Esophagus squamous epithelium (tissue), 5 donors: Measurements from ENCODE around the gene GFRA1. TPM values are rescaled to one million over a fixed set of nuclear protein-coding genes. Genes with fewer than 3 reads are reported as not detected.

Experiments
- DNase-seq: peaks from one replicate; lab custom pipeline; 2025; lab: John Stamatoyannopoulos, UW
- H3K27ac ChIP-seq, 4 donors: fragments of 200-600 bp; sonication (generic); one replicate each; pipeline ENCODE4 v1.5.1; 2016 to 2019; ENCODE audit warnings: mild to moderate bottlenecking in 1 of 4
- H3K27me3 ChIP-seq, 4 donors: fragments of 200-600 bp; sonication (generic); 1 replicate in 3 of 4; 2 replicates in 1 of 4; pipeline versions ENCODE4 v1.5.1 to v1.6.0; 2017 to 2021; ENCODE audit warnings: antibody characterized with exemption in 1 of 4
- H3K36me3 ChIP-seq, 3 donors: fragments of 200-600 bp; sonication (generic); one replicate each; pipeline ENCODE4 v1.5.1; 2016 to 2019
- H3K4me1 ChIP-seq, 3 donors: fragments of 200-600 bp; sonication (generic); one replicate each; pipeline ENCODE4 v1.5.1; 2017 to 2019
- H3K4me3 ChIP-seq, 4 donors: fragments of 200-600 bp; sonication (generic); 1 replicate in 3 of 4; 2 replicates in 1 of 4; pipeline ENCODE4 v1.5.1; 2016 to 2019; ENCODE audit warnings: mild to moderate bottlenecking in 2 of 4, moderate library complexity in 1 of 4
- H3K9me3 ChIP-seq, 3 donors: fragments of 200-600 bp; sonication (generic); one replicate each; pipeline ENCODE4 v1.5.1; 2016 to 2019
- POLR2A ChIP-seq, 4 donors: fragments of 450-650 bp; IDR thresholded peaks; one replicate each; pipeline ENCODE4 v1.6.1; 2017; ENCODE audit warnings: antibody characterized with exemption in 4 of 4, mild to moderate bottlenecking in 4 of 4, moderate library complexity in 3 of 4
- WGBS, 2 donors: methylation state at CpG; one replicate each; pipeline ENCODE4 v1.1.5; 2018; 5-methylcytosine and 5-hydroxymethylcytosine counted together
- intact Hi-C: fragments of 100-400 bp; cut with DNase I; formaldehyde crosslinking; loops from one replicate; pipeline ENCODE4 v1.15.0; 2022
- total RNA-seq, 4 donors: library from RNA; depleted of rRNA; stranded (reverse); fragments of >200 nt; gene quantifications; one replicate each; pipeline ENCODE4 v1.1.0, GENCODE V29; 2016
- TF ChIP-seq, protein P1 (sequence below), 6 experiments: fragments of 450-650 bp in 4 of 6; fragments of 200-600 bp in 2 of 6; sonication (generic) in 2 of 6; IDR thresholded peaks; one replicate each; pipeline ENCODE4 v1.5.1; 2016 to 2019; ENCODE audit warnings: antibody characterized with exemption in 6 of 6, mild to moderate bottlenecking in 4 of 6, moderate library complexity in 4 of 6
- donor health status: DM: yes; HTN: yes; CAD: no.

Gene GFRA1
- total RNA-seq, 4 donors from 2014 or later, result 1.0 to 79.9 (median 4.2) TPM

DNA sequence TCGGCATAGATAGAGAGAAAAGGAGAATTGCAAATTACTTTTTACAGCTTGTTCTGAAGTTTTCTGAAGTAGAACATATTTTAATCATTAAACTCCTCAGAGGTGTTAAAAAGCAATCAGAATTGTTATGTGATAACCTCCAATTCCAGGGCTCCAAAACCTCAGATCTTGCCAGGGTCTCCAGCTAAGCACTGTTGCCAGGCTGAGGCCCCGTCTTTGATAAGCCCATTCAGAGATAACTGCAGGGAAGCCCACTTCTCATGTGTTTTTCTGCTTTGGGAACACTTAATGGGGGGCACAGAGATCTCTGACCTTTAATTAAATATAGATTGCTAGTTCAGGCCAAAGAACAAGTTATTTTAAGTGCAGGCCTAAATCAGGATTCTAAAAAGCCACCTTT is 40.4 kb downstream of the GFRA1 start:
- WGBS, 2 donors, result 41 to 47% methylated on average over 2 of the region's 2 CpGs
- intact Hi-C loops, result no loop called here
- TF ChIP-seq POLR2A (IDR thresholded peaks at IDR 0.05), result no peak
- TF ChIP-seq, protein P1, sequence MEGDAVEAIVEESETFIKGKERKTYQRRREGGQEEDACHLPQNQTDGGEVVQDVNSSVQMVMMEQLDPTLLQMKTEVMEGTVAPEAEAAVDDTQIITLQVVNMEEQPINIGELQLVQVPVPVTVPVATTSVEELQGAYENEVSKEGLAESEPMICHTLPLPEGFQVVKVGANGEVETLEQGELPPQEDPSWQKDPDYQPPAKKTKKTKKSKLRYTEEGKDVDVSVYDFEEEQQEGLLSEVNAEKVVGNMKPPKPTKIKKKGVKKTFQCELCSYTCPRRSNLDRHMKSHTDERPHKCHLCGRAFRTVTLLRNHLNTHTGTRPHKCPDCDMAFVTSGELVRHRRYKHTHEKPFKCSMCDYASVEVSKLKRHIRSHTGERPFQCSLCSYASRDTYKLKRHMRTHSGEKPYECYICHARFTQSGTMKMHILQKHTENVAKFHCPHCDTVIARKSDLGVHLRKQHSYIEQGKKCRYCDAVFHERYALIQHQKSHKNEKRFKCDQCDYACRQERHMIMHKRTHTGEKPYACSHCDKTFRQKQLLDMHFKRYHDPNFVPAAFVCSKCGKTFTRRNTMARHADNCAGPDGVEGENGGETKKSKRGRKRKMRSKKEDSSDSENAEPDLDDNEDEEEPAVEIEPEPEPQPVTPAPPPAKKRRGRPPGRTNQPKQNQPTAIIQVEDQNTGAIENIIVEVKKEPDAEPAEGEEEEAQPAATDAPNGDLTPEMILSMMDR (IDR thresholded peaks at IDR 0.05), result no peak

DNA sequence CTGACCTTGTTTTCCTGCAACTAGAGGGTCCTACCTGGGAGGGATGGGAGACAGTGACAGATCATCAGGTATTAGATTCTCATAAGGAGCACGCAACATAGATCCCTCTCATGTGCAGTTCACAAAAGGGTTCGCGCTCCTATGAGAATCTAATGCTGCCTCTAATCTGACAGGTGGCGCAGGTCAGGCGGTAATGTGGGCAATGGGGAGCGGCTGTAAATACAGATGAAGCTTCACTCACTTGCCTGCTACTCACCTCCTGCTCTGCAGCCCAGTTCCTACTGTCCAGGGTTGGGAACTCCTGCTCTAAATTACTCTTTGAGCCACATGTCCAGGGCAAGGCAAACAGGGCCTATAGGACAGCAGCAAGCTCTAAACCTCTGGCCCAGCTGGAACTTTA is 46.2 kb downstream of the GFRA1 start:
- 78 to 92% methylated on average over 4 to 6 of the region's 6 CpGs for WGBS, 2 donors

More for the DNA sequence above, 40.4 kb downstream of the GFRA1 start:
- DNase-seq, result no peak
- Histone ChIP-seq H3K9me3 (no peaks in the 10 kb centered on the region), H3K27ac (no peak overlapping the region), H3K36me3 (no peaks in the 10 kb centered on the region), H3K27me3 (no peaks in the 10 kb centered on the region), H3K4me1 (no peaks in the 10 kb centered on the region), H3K4me3 (no peak overlapping the region)

DNA sequence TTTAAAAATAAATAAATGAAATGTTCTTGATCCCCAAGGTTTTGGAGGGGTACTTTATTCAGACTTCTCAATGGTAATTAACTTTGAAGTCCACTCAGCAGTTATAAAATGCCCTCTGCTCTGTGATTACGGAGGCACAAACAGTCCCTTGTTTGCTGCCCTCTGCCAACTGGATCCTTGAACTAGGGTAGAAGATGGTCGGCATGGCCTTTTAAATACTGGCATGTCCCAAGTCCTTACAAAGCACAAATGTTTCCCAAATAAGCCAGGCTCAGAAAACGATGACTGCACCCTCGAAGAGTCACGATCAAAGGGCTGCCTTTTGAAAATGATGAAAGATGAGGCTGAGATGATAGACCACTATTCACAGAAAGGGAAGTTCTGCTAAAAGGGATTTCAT is 47.0 kb downstream of the GFRA1 start:
- DNase-seq, result no peak
- no peak overlapping the region for H3K27ac ChIP-seq
- TF ChIP-seq POLR2A (IDR thresholded peaks at IDR 0.05), result no peak
- TF ChIP-seq, protein P1 (IDR thresholded peaks at IDR 0.05), result no peak
- intact Hi-C loops, result no loop called here
- H3K4me1 ChIP-seq, result no peaks in the 10 kb centered on the region
- H3K36me3 ChIP-seq, result no peaks in the 10 kb centered on the region
- no peak overlapping the region for H3K4me3 ChIP-seq
- 71 to 82% methylated on average over 5 of the region's 5 CpGs for WGBS, 2 donors
- no peaks in the 10 kb centered on the region for H3K9me3 ChIP-seq
- H3K27me3 ChIP-seq, result no peaks in the 10 kb centered on the region

More for the DNA sequence above, 46.2 kb downstream of the GFRA1 start:
- DNase-seq, result no peak
- H3K9me3 ChIP-seq, result no peaks in the 10 kb centered on the region
- H3K4me3 ChIP-seq, result no peak overlapping the region
- H3K27ac ChIP-seq, result no peak overlapping the region
- intact Hi-C loops, result no loop called here
- no peaks in the 10 kb centered on the region for H3K27me3 ChIP-seq
- TF ChIP-seq POLR2A (IDR thresholded peaks at IDR 0.05), result no peak
- TF ChIP-seq, protein P1 (IDR thresholded peaks at IDR 0.05), result no peak
- H3K36me3 ChIP-seq, result no peaks in the 10 kb centered on the region
- no peaks in the 10 kb centered on the region for H3K4me1 ChIP-seq

DNA sequence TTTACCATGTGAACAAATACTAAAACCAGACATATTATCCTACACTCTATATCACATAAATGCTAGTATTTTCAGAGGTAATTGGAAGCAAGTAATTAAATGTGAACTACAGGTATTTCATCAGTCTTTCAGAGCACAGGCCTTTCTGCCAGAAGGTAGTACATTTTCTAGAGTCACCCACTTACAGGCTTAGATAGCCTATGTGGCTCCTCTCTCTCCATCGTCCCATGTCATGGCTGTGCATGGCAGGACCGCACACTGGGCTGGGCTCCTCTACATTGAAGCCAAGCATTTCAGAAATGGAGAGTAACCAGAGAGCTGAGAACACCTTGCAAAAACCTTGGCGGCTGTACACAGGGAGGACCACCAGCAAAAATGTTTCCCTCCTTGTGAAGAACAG is 49.7 kb downstream of the GFRA1 start:
- Histone ChIP-seq H3K9me3 (no peaks in the 10 kb centered on the region), H3K27ac (no peak overlapping the region), H3K4me3 (no peak overlapping the region), H3K36me3 (no peaks in the 10 kb centered on the region), H3K27me3 (no peaks in the 10 kb centered on the region), H3K4me1 (no peaks in the 10 kb centered on the region)
- TF ChIP-seq POLR2A (IDR thresholded peaks at IDR 0.05), result no peak
- DNase-seq, result no peak
- intact Hi-C loops, result no loop called here
- 57 to 90% methylated on average over 3 of the region's 3 CpGs for WGBS, 2 donors

DNA sequence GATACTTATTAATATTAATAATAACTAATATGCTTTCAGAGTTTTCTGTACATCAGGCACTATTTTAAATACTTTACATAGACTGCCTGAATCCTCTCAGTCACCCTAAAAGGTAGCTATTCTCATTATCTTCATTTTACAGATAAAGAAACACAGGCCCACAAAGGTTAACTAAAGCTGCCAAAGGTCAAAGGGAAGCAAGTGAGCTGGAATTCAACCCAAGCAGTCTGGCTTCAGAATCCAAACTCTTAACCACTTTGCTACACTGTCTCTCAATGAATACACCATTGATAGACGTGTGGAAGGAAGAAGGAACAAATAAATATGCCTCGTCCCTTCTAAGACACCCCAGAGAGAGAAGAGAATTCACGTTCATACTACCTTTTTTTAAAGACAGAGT is 52.0 kb downstream of the GFRA1 start:
- Histone ChIP-seq H3K9me3 (no peaks in the 10 kb centered on the region), H3K27me3 (no peaks in the 10 kb centered on the region), H3K4me3 (no peak overlapping the region), H3K4me1 (no peaks in the 10 kb centered on the region), H3K36me3 (no peaks in the 10 kb centered on the region), H3K27ac (no peak overlapping the region)
- DNase-seq, result no peak
- intact Hi-C loops, result no loop called here
- 66 to 71% methylated on average over 3 of the region's 3 CpGs for WGBS, 2 donors
- no peak for TF ChIP-seq POLR2A (IDR thresholded peaks at IDR 0.05)
- TF ChIP-seq, protein P1 (IDR thresholded peaks at IDR 0.05), result no peak

DNA sequence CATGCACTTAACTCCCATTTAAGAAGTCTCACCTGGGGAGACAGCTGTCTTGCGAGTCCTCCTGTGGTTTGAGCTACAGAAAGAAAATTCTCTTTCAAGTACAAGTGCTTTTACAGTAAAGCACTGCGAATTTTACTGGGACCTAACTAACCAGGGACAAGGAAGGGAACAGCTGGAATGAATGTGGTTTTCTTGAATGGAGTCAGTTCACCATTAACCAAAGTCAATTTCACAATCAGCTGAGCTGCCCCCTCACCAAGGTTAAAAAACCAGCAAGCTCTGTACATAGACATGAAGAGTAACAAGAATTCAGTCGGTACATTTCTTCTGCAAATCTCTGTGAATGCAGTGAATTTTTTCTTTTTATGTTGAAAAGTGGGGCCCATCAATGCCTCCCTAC is 56.3 kb downstream of the GFRA1 start:
- no peak for DNase-seq

More for the DNA sequence above, 56.3 kb downstream of the GFRA1 start:
- H3K27ac ChIP-seq, result no peak overlapping the region
- TF ChIP-seq POLR2A (IDR thresholded peaks at IDR 0.05), result no peak
- TF ChIP-seq, protein P1 (IDR thresholded peaks at IDR 0.05), result no peak
- no peak overlapping the region for H3K4me3 ChIP-seq
- H3K9me3 ChIP-seq, result no peaks in the 10 kb centered on the region
- no peaks in the 10 kb centered on the region for H3K4me1 ChIP-seq
- no peaks in the 10 kb centered on the region for H3K27me3 ChIP-seq
- 63 to 67% methylated on average over 3 of the region's 3 CpGs for WGBS, 2 donors
- intact Hi-C loops, result no loop called here
- no peaks in the 10 kb centered on the region for H3K36me3 ChIP-seq
